GM12873 (cell line): Measurements from ENCODE around the gene PCCA.

Experiments used
- TF ChIP-seq, protein P1 (sequence below): IDR thresholded peaks from 2 replicates; pipeline ENCODE4 v1.5.1; 2012; ENCODE audit warnings: low read depth, mild to moderate bottlenecking, moderate library complexity, low read length, control low read depth; ENCODE audit not compliant: insufficient read depth; ENCODE audit errors: missing control alignments

The PCCA gene

GRCh38 chr13:100341327-100341726 lies 252.4 kb downstream of the PCCA start:
- TF ChIP-seq, protein P1, sequence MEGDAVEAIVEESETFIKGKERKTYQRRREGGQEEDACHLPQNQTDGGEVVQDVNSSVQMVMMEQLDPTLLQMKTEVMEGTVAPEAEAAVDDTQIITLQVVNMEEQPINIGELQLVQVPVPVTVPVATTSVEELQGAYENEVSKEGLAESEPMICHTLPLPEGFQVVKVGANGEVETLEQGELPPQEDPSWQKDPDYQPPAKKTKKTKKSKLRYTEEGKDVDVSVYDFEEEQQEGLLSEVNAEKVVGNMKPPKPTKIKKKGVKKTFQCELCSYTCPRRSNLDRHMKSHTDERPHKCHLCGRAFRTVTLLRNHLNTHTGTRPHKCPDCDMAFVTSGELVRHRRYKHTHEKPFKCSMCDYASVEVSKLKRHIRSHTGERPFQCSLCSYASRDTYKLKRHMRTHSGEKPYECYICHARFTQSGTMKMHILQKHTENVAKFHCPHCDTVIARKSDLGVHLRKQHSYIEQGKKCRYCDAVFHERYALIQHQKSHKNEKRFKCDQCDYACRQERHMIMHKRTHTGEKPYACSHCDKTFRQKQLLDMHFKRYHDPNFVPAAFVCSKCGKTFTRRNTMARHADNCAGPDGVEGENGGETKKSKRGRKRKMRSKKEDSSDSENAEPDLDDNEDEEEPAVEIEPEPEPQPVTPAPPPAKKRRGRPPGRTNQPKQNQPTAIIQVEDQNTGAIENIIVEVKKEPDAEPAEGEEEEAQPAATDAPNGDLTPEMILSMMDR = no peak

DNA sequence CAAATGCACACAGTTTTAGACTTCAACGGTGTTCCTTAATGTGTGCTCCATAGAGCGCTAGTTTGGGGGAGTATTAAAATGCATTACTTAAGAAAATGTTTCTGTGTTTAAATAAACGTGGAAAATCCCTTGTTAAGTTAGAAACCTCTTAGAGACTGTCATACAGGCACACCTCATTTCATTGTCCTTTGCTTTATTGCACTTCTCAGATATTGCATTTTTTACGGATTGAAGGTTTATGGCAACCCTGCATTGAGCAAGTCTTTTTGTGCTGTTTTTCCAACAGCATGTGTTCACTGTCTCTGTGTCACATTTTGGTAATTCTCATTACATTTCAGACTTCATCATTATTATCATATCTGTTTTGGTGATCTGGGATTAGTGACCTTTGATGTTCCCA lies 255.7 kb downstream of the PCCA start:
- TF ChIP-seq, protein P1 = no peak

GRCh38 chr13:100347968-100348367 lies 259.1 kb downstream of the PCCA start:
- TF ChIP-seq, protein P1 = no peak

DNA sequence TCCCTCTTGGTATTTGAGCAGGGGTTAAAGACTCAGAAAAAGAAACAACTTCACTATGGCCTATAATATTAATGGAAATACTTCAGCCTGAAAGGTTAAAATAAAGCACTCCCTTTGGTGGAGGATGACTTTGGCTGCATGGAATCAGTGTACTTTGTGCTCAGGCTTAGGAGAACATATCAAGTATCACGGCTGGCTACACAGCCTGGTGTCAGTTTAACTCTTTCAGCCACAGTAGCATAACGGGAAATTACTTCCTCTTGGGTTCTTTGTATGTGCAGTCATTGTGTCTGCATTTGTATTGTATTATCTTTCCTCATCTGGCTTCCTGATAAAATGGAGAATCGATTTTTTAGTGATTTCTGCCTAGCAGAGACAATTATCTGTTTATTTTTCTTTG lies 260.7 kb downstream of the PCCA start:
- TF ChIP-seq, protein P1 = no peak

- TF ChIP-seq, protein P1 = no peak
Measured at GRCh38 chr13:100350601-100351000, 261.7 kb downstream of the PCCA start.

DNA sequence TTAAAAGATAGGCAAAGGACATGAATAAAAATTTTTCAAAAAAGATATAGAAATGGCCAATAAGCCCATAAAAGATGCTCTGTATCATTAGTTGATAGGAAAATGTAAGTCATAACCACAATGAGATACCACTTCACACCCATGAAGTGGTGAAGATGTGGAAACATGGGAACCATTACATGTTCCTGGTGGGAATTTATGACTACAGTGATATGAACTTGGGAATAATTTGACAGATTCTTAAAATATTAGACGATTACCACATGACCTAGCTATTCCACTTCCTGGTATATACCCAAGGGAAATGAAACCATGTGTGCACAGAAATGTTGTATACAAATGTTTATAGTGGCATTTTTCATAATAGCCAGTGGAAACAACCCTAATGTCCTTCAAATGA lies 267.5 kb downstream of the PCCA start:
- TF ChIP-seq, protein P1 = no peak

DNA sequence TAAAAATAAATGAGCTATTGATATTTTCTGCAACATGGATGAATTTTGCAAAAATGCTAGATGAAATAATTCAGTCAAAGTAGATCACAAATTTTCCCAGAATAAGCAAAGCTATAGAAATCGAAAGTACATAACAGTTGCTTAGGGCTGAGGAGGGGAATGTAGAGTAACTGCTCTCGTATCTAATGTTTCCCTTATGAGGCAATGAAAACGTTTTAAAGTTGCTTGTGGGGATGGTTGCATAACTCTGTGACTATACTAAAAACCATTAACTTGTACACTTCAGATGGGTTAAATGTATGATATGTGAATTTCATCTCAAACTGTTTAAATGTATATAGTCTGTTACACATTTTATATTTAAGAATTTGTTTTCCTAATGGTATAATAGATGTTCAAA lies 268.0 kb downstream of the PCCA start:
- TF ChIP-seq, protein P1 = no peak
